Measurements from ENCODE around the gene TMEM168. TPM values are rescaled to one million over a fixed set of nuclear protein-coding genes. Genes with fewer than 3 reads are reported as not detected.

The TMEM168 gene
- polyA plus RNA-seq, 3 donors = 3.1 to 13.6 (median 4.6) TPM

- no peak overlapping the region for H3K27ac ChIP-seq (ENCODE audit: low read depth, low read length)
- 83 to 96% (median 85%) methylated on average over 6 of the region's 6 CpGs for WGBS, 3 donors
Measured at GRCh38 chr7:112784603-112785002, 5.6 kb downstream of the TMEM168 start.

GRCh38 chr7:112782498-112782897 lies 7.7 kb downstream of the TMEM168 start:
- H3K27ac ChIP-seq (ENCODE audit: low read depth, low read length) = no peak overlapping the region

- no peak overlapping the region for H3K27ac ChIP-seq (ENCODE audit: low read depth, low read length)
- 79 to 92% (median 90%) methylated on average over 3 of the region's 3 CpGs for WGBS, 3 donors
Measured at GRCh38 chr7:112781558-112781957, 8.6 kb downstream of the TMEM168 start.

- no peak overlapping the region for H3K27ac ChIP-seq (ENCODE audit: low read depth, low read length)
Measured at GRCh38 chr7:112781110-112781509, 9.1 kb downstream of the TMEM168 start.

- 70 to 95% (median 90%) methylated on average over 4 of the region's 4 CpGs for WGBS, 3 donors
- H3K27ac ChIP-seq (ENCODE audit: low read depth, low read length) = no peak overlapping the region
Measured at GRCh38 chr7:112779667-112780066, 10.5 kb downstream of the TMEM168 start.

- no peak overlapping the region for H3K27ac ChIP-seq (ENCODE audit: low read depth, low read length)
Measured at GRCh38 chr7:112777406-112777805, 12.8 kb downstream of the TMEM168 start.

GRCh38 chr7:112771166-112771565 lies 19.0 kb downstream of the TMEM168 start:
- H3K27ac ChIP-seq (ENCODE audit: low read depth, low read length) = no peak overlapping the region
- 34 to 83% (median 68%) methylated on average over 1 of the region's 1 CpG for WGBS, 3 donors

GRCh38 chr7:112770051-112770450 lies 20.1 kb downstream of the TMEM168 start:
- no peak overlapping the region for H3K27ac ChIP-seq (ENCODE audit: low read depth, low read length)
- WGBS, 3 donors = 93 to 97% (median 96%) methylated on average over 4 of the region's 4 CpGs

- 94 to 96% (median 96%) methylated on average over 1 of the region's 1 CpG for WGBS, 3 donors
- no peak overlapping the region for H3K27ac ChIP-seq (ENCODE audit: low read depth, low read length)
Measured at GRCh38 chr7:112765105-112765504, 25.1 kb downstream of the TMEM168 start.

GRCh38 chr7:112763996-112764395 lies 26.2 kb downstream of the TMEM168 start:
- H3K27ac ChIP-seq (ENCODE audit: low read depth, low read length) = no peak overlapping the region

- 76 to 97% (median 95%) methylated on average over 3 of the region's 3 CpGs for WGBS, 3 donors
- H3K27ac ChIP-seq (ENCODE audit: low read depth, low read length) = no peak overlapping the region
Measured at GRCh38 chr7:112763298-112763697, 26.9 kb downstream of the TMEM168 start.

GRCh38 chr7:112759905-112760304 lies 30.3 kb downstream of the TMEM168 start:
- no peak overlapping the region for H3K27ac ChIP-seq (ENCODE audit: low read depth, low read length)
- 81 to 93% (median 91%) methylated on average over 3 of the region's 3 CpGs for WGBS, 3 donors

GRCh38 chr7:112757337-112757736 lies 32.9 kb downstream of the TMEM168 start:
- 71 to 92% (median 79%) methylated on average over 2 of the region's 2 CpGs for WGBS, 3 donors
- no peak overlapping the region for H3K27ac ChIP-seq (ENCODE audit: low read depth, low read length)

- H3K27ac ChIP-seq (ENCODE audit: low read depth, low read length) = no peak overlapping the region
Measured at GRCh38 chr7:112753298-112753697, 36.9 kb downstream of the TMEM168 start.

- H3K27ac ChIP-seq (ENCODE audit: low read depth, low read length) = no peak overlapping the region
- 79 to 93% (median 87%) methylated on average over 3 of the region's 3 CpGs for WGBS, 3 donors
Measured at GRCh38 chr7:112752576-112752975, 37.6 kb downstream of the TMEM168 start.

- 72 to 78% (median 75%) methylated on average over 2 of the region's 2 CpGs for WGBS, 3 donors
- H3K27ac ChIP-seq (ENCODE audit: low read depth, low read length) = no peak overlapping the region
Measured at GRCh38 chr7:112749775-112750174, 40.4 kb downstream of the TMEM168 start.

- no peak overlapping the region for H3K27ac ChIP-seq (ENCODE audit: low read depth, low read length)
Measured at GRCh38 chr7:112748381-112748780, 41.8 kb downstream of the TMEM168 start.

- H3K27ac ChIP-seq (ENCODE audit: low read depth, low read length) = no peak overlapping the region
- 62 to 74% (median 64%) methylated on average over 1 of the region's 1 CpG for WGBS, 3 donors
Measured at GRCh38 chr7:112745635-112746034, 44.6 kb downstream of the TMEM168 start.

- WGBS, 3 donors = 58 to 72% (median 62%) methylated on average over 2 of the region's 2 CpGs
- H3K27ac ChIP-seq (ENCODE audit: low read depth, low read length) = no peak overlapping the region
Measured at GRCh38 chr7:112744818-112745217, 45.4 kb downstream of the TMEM168 start.

- no peak overlapping the region for H3K27ac ChIP-seq (ENCODE audit: low read depth, low read length)
- 89 to 100% (median 95%) methylated on average over 1 of the region's 1 CpG for WGBS, 3 donors
Measured at GRCh38 chr7:112743811-112744210, 46.4 kb downstream of the TMEM168 start.

- no peak overlapping the region for H3K27ac ChIP-seq (ENCODE audit: low read depth, low read length)
- WGBS, 3 donors = 83 to 93% (median 93%) methylated on average over 2 of the region's 2 CpGs
Measured at GRCh38 chr7:112740667-112741066, 49.5 kb downstream of the TMEM168 start.
